BJ (cell line): ENCODE measurements around the gene CGB7. TPM values are rescaled to one million over a fixed set of nuclear protein-coding genes. Genes with fewer than 3 reads are reported as not detected.
A peak's percentile ranks its signal among the peaks of the same experiment; 100 is the strongest.

Source experiments
- CTCF ChIA-PET: fragments of 350-600 bp; formaldehyde crosslinking; extraction: SDS; loops from one replicate; lab custom pipeline; 2021; ENCODE audit warnings: antibody characterized with exemption, inconsistent platforms; lab: Yijun Ruan, JAX
- POLR2A ChIA-PET: fragments of 300-600 bp; sonication (Branson Sonifier 250); formaldehyde crosslinking; extraction: SDS; loops from one replicate; lab custom pipeline; 2021; ENCODE audit warnings: antibody characterized with exemption; lab: Charles Lee
- DNase-seq: peaks from one replicate; pipeline ENCODE4 v3.0.0-alpha.2; 2011; ENCODE audit warnings: low read depth
- H3K27me3 ChIP-seq: 2 replicates; pipeline ENCODE4 v1.6.0; 2011; ENCODE audit warnings: low read length; ENCODE audit not compliant: control insufficient read depth, insufficient read depth
- H3K36me3 ChIP-seq: 2 replicates; pipeline ENCODE4 v1.5.1; 2011; ENCODE audit warnings: low read length; ENCODE audit not compliant: control insufficient read depth, insufficient read depth
- H3K4me3 ChIP-seq: 2 replicates; pipeline ENCODE4 v1.5.1; 2011; ENCODE audit warnings: low read depth, mild to moderate bottlenecking, control low read depth, low read length
- CTCF ChIP-seq: IDR thresholded peaks from 2 replicates; pipeline ENCODE4 v1.5.1; 2011; ENCODE audit warnings: low read depth, mild to moderate bottlenecking, control low read depth, inconsistent platforms, low read length, moderate library complexity; ENCODE audit not compliant: insufficient read depth
- polyA plus RNA-seq: library from polyadenylated mRNA; depleted of rRNA; stranded (reverse); fragments of >200 nt; gene quantifications from 2 replicates; pipeline ENCODE4 v1.2.3, GENCODE V29; 2011

The CGB7 gene
- polyA plus RNA-seq, 1 experiment, result 0.28 TPM

- H3K36me3 ChIP-seq, result peaks cover 57% of the 10 kb centered on the region
- no peaks in the 10 kb centered on the region for H3K27me3 ChIP-seq
- no peak for DNase-seq
- TF ChIP-seq CTCF, result no peak
- ChIA-PET CTCF (no interaction called here), POLR2A (no interaction called here)
- no peak overlapping the region for H3K4me3 ChIP-seq
Observed at GRCh38 chr19:49101160-49101559, 43.6 kb upstream of the CGB7 start.

GRCh38 chr19:49098795-49099194, 41.2 kb upstream of the CGB7 start:
- POLR2A ChIA-PET, result no interaction called here
- H3K4me3 ChIP-seq, result no peak overlapping the region
- H3K27me3 ChIP-seq, result no peaks in the 10 kb centered on the region
- CTCF ChIA-PET, result interaction anchor here (1.4 to 3.9 kb wide), 14 partner anchors 10 to 100 kb away, joined by 4 to 34 read pairs (median 8); partner anchors contain the start of genes HRC and LIN7B
- no peak for DNase-seq
- no peak for TF ChIP-seq CTCF
- H3K36me3 ChIP-seq, result peaks cover 49% of the 10 kb centered on the region

- no peak overlapping the region for H3K4me3 ChIP-seq
- peaks cover 46% of the 10 kb centered on the region for H3K36me3 ChIP-seq
- no peaks in the 10 kb centered on the region for H3K27me3 ChIP-seq
- TF ChIP-seq CTCF, result peak; percentile 99
- no peak for DNase-seq
- ChIA-PET POLR2A (interaction anchor here (0.5 to 0.7 kb wide), 2 partner anchors 17 to 77 kb away, joined by 4 to 11 read pairs; partner anchors contain the start of gene LIN7B), CTCF (interaction anchor here (0.6 to 3.9 kb wide), 43 partner anchors 9 to 255 kb away, joined by 3 to 39 read pairs (median 4); partner anchors contain the start of genes HRC and LIN7B)
Observed at GRCh38 chr19:49097453-49098288, 40.1 kb upstream of the CGB7 start.

- ChIA-PET POLR2A (no interaction called here), CTCF (interaction anchor here (0.8 to 3.2 kb wide), 7 partner anchors 11 to 114 kb away, joined by 3 to 21 read pairs (median 5); partner anchors contain the start of genes GYS1 and RUVBL2)
- Histone ChIP-seq H3K4me3 (no peak overlapping the region), H3K27me3 (no peaks in the 10 kb centered on the region), H3K36me3 (peaks cover 46% of the 10 kb centered on the region)
- no peak for DNase-seq
- TF ChIP-seq CTCF, result no peak
Observed at GRCh38 chr19:49094505-49095482, 37.2 kb upstream of the CGB7 start.

GRCh38 chr19:49092686-49093085, 35.1 kb upstream of the CGB7 start:
- CTCF ChIA-PET, result interaction anchor here (0.7 to 1.2 kb wide), 2 partner anchors 18 to 116 kb away, joined by 3 to 4 read pairs; no protein-coding TSS in a partner anchor
- Histone ChIP-seq H3K4me3 (no peak overlapping the region), H3K36me3 (peaks cover 38% of the 10 kb centered on the region), H3K27me3 (no peaks in the 10 kb centered on the region)
- TF ChIP-seq CTCF, result no peak
- no peak for DNase-seq
- POLR2A ChIA-PET, result no interaction called here
